ENCODE measurements around the gene OR51M1.
"Not testable (repeated sequence)": the region's sequence is repeated elsewhere in the genome, so short reads cannot be mapped to it uniquely, and the experiment has no call there.

Gene OR51M1

DNA sequence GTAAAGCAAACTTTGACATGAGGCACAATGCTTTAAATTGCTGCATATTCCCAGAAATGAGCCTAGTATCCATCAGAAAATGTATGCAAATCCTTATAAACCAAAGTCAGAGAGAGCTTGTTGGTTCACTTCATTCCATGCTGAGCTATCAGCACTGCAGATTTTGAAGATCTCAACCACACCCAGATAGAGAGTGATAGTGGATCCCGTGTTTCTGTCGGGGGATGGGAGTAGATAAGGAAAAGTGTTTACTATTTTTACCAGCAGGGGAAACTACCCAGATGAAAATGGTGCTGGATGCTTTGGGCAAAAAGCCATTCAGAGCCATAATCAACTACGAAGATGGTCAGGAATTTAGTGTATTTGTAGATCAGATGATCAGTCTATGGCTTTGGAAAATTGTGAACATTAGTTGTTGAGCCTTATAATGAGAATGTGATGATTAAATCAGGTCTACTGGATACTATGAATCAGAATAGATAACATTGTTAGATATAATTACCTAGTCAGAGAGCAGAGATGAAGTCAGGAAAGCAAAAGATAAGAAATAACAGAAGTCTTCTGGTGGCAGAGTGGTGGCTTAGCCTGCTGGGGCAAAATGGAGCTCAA is 21.5 kb upstream of the OR51M1 start:
- Histone ChIP-seq H3K4me1 (ENCODE audit: control insufficient read depth, insufficient read depth, low read length) (no peaks in the 10 kb centered on the region), H3K9me3 (ENCODE audit: control insufficient read depth, insufficient read depth, low read length) (no peaks in the 10 kb centered on the region), H3K36me3 (ENCODE audit: control insufficient read depth, insufficient read depth, low read length) (no peaks in the 10 kb centered on the region), H3K9ac (ENCODE audit: low read depth, low read length) (no peak overlapping the region), H3K4me3 (ENCODE audit: low read depth, low read length) (no peak overlapping the region), H3K27me3 (ENCODE audit: control insufficient read depth, insufficient read depth, low read length) (no peaks in the 10 kb centered on the region)

DNA sequence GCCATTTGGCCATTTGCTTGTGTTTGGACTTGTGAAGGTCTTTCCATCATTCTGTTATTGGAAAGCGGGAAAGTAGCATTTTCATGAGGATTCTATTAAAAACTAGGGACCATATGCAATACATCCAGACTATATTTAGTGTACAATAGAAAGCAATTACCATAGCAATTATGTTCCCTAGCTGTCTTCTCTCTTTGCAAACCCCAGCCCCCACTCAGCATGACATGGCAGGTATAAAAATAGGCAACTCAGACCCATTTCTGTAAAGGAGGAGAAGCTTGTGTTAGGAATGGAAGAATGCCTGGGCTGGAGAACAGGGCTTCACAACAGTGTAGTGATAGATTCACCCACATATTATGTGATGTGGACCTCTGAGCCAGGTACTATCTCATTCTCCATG is 19.9 kb upstream of the OR51M1 start:
- Histone ChIP-seq H3K4me3 (ENCODE audit: low read depth, low read length) (no peak overlapping the region), H3K4me1 (ENCODE audit: control insufficient read depth, insufficient read depth, low read length) (no peaks in the 10 kb centered on the region), H3K27me3 (ENCODE audit: control insufficient read depth, insufficient read depth, low read length) (no peaks in the 10 kb centered on the region), H3K9me3 (ENCODE audit: control insufficient read depth, insufficient read depth, low read length) (no peaks in the 10 kb centered on the region), H3K36me3 (ENCODE audit: control insufficient read depth, insufficient read depth, low read length) (no peaks in the 10 kb centered on the region), H3K9ac (ENCODE audit: low read depth, low read length) (no peak overlapping the region)

DNA sequence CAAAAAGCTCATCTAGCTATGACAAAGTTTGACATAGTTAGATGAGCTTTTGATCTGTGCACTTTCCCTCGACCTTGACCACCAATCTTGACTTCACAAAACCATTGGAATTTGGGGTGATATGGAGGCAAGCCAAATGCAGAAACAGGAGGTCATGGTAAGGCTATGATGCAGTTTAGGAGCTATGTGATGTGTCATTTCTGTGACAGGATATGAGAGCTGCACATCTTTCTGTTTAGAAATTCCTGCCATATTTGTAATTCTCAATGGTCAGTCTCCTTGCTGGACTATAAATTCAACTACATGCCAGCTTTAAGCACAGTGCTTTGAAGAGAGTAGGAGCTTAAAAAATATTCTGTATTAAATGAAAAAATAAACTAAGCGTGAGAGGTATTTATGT is 19.4 kb upstream of the OR51M1 start:
- Histone ChIP-seq H3K9ac (ENCODE audit: low read depth, low read length) (no peak overlapping the region), H3K36me3 (ENCODE audit: control insufficient read depth, insufficient read depth, low read length) (no peaks in the 10 kb centered on the region), H3K9me3 (ENCODE audit: control insufficient read depth, insufficient read depth, low read length) (no peaks in the 10 kb centered on the region), H3K4me3 (ENCODE audit: low read depth, low read length) (no peak overlapping the region), H3K4me1 (ENCODE audit: control insufficient read depth, insufficient read depth, low read length) (no peaks in the 10 kb centered on the region), H3K27me3 (ENCODE audit: control insufficient read depth, insufficient read depth, low read length) (no peaks in the 10 kb centered on the region)

- H3K36me3 ChIP-seq (ENCODE audit: control insufficient read depth, insufficient read depth, low read length); H3K9ac ChIP-seq (ENCODE audit: low read depth, low read length); H3K4me1 ChIP-seq (ENCODE audit: control insufficient read depth, insufficient read depth, low read length); H3K27me3 ChIP-seq (ENCODE audit: control insufficient read depth, insufficient read depth, low read length); H3K9me3 ChIP-seq (ENCODE audit: control insufficient read depth, insufficient read depth, low read length); H3K4me3 ChIP-seq (ENCODE audit: low read depth, low read length): not testable (repeated sequence)
Observed at GRCh38 chr11:5366365-5366764, 17.2 kb upstream of the OR51M1 start.

- Histone ChIP-seq H3K4me3 (ENCODE audit: low read depth, low read length) (no peak overlapping the region), H3K4me1 (ENCODE audit: control insufficient read depth, insufficient read depth, low read length) (no peaks in the 10 kb centered on the region), H3K27me3 (ENCODE audit: control insufficient read depth, insufficient read depth, low read length) (no peaks in the 10 kb centered on the region), H3K9me3 (ENCODE audit: control insufficient read depth, insufficient read depth, low read length) (no peaks in the 10 kb centered on the region), H3K9ac (ENCODE audit: low read depth, low read length) (no peak overlapping the region), H3K36me3 (ENCODE audit: control insufficient read depth, insufficient read depth, low read length) (no peaks in the 10 kb centered on the region)
Observed at GRCh38 chr11:5366856-5367255, 16.8 kb upstream of the OR51M1 start.

- no peaks in the 10 kb centered on the region for H3K9me3 ChIP-seq (ENCODE audit: control insufficient read depth, insufficient read depth, low read length)
- H3K4me1 ChIP-seq (ENCODE audit: control insufficient read depth, insufficient read depth, low read length), result no peaks in the 10 kb centered on the region
- H3K36me3 ChIP-seq (ENCODE audit: control insufficient read depth, insufficient read depth, low read length), result no peaks in the 10 kb centered on the region
- no peaks in the 10 kb centered on the region for H3K27me3 ChIP-seq (ENCODE audit: control insufficient read depth, insufficient read depth, low read length)
- H3K9ac ChIP-seq (ENCODE audit: low read depth, low read length), result no peak overlapping the region
- H3K4me3 ChIP-seq (ENCODE audit: low read depth, low read length), result no peak overlapping the region
Observed at GRCh38 chr11:5367448-5368074, 16.1 kb upstream of the OR51M1 start.

GRCh38 chr11:5368502-5369043 is 15.0 kb upstream of the OR51M1 start:
- Histone ChIP-seq H3K27me3 (ENCODE audit: control insufficient read depth, insufficient read depth, low read length) (no peaks in the 10 kb centered on the region), H3K4me1 (ENCODE audit: control insufficient read depth, insufficient read depth, low read length) (no peaks in the 10 kb centered on the region), H3K36me3 (ENCODE audit: control insufficient read depth, insufficient read depth, low read length) (no peaks in the 10 kb centered on the region), H3K4me3 (ENCODE audit: low read depth, low read length) (no peak overlapping the region), H3K9ac (ENCODE audit: low read depth, low read length) (no peak overlapping the region), H3K9me3 (ENCODE audit: control insufficient read depth, insufficient read depth, low read length) (peaks cover 3% of the 10 kb centered on the region)

GRCh38 chr11:5369789-5370188 is 13.8 kb upstream of the OR51M1 start:
- Histone ChIP-seq H3K4me3 (ENCODE audit: low read depth, low read length) (no peak overlapping the region), H3K27me3 (ENCODE audit: control insufficient read depth, insufficient read depth, low read length) (no peaks in the 10 kb centered on the region), H3K9me3 (ENCODE audit: control insufficient read depth, insufficient read depth, low read length) (peaks cover 3% of the 10 kb centered on the region), H3K36me3 (ENCODE audit: control insufficient read depth, insufficient read depth, low read length) (no peaks in the 10 kb centered on the region), H3K4me1 (ENCODE audit: control insufficient read depth, insufficient read depth, low read length) (no peaks in the 10 kb centered on the region), H3K9ac (ENCODE audit: low read depth, low read length) (no peak overlapping the region)

- H3K27me3 ChIP-seq (ENCODE audit: control insufficient read depth, insufficient read depth, low read length), result no peaks in the 10 kb centered on the region
- no peaks in the 10 kb centered on the region for H3K36me3 ChIP-seq (ENCODE audit: control insufficient read depth, insufficient read depth, low read length)
- H3K4me1 ChIP-seq (ENCODE audit: control insufficient read depth, insufficient read depth, low read length), result no peaks in the 10 kb centered on the region
- H3K9me3 ChIP-seq (ENCODE audit: control insufficient read depth, insufficient read depth, low read length), result no peaks in the 10 kb centered on the region
- H3K9ac ChIP-seq (ENCODE audit: low read depth, low read length), result no peak overlapping the region
- no peak overlapping the region for H3K4me3 ChIP-seq (ENCODE audit: low read depth, low read length)
Observed at GRCh38 chr11:5380740-5381342, 2.8 kb upstream of the OR51M1 start.

DNA sequence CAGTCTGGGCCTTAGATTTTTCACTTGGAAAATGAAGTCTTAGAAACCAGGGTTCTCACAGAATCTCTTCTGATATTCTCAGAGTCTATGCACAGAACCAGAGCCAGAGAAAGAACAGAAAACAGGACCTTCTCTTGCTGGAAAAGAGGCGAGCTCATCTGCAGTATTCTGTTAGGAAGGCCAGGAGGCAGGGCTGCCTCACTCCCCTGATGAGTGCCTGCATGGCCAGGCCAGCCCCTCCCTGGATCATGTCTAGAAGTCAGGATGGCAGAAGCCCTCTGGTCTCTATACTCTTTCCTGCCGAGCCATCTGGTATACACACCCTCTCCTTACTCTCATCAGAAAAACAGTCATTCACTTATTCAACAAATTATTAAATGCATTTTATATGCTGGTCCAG is 723 bp downstream of the OR51M1 start:
- no peaks in the 10 kb centered on the region for H3K27me3 ChIP-seq (ENCODE audit: control insufficient read depth, insufficient read depth, low read length)
- no peak overlapping the region for H3K4me3 ChIP-seq (ENCODE audit: low read depth, low read length)
- no peaks in the 10 kb centered on the region for H3K9me3 ChIP-seq (ENCODE audit: control insufficient read depth, insufficient read depth, low read length)
- no peak overlapping the region for H3K9ac ChIP-seq (ENCODE audit: low read depth, low read length)
- H3K36me3 ChIP-seq (ENCODE audit: control insufficient read depth, insufficient read depth, low read length), result no peaks in the 10 kb centered on the region
- H3K4me1 ChIP-seq (ENCODE audit: control insufficient read depth, insufficient read depth, low read length), result peaks cover 5% of the 10 kb centered on the region

GRCh38 chr11:5390210-5390609 is 6.6 kb downstream of the OR51M1 start:
- Histone ChIP-seq H3K4me3 (ENCODE audit: low read depth, low read length) (no peak overlapping the region), H3K9ac (ENCODE audit: low read depth, low read length) (no peak overlapping the region), H3K27me3 (ENCODE audit: control insufficient read depth, insufficient read depth, low read length) (no peaks in the 10 kb centered on the region), H3K9me3 (ENCODE audit: control insufficient read depth, insufficient read depth, low read length) (no peaks in the 10 kb centered on the region), H3K4me1 (ENCODE audit: control insufficient read depth, insufficient read depth, low read length) (peaks cover 5% of the 10 kb centered on the region), H3K36me3 (ENCODE audit: control insufficient read depth, insufficient read depth, low read length) (no peaks in the 10 kb centered on the region)

DNA sequence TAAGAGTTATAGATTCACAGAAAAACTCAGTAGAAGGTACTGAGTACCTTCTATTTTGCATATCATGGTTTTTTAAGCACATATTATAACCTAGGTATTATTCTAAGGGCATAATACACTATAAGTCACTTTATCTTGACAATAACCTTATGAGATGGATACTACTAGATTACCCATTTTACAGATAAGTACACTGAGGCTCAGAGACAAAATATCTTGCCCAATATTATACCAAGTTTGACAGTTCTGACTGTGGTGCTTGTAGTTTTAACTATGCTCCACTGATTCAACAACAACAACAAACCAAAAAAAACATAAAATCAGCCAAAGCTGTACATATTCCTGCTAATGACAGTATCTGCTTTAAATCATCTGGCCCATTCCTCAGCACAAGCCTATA is 10.5 kb downstream of the OR51M1 start:
- no peaks in the 10 kb centered on the region for H3K4me1 ChIP-seq (ENCODE audit: control insufficient read depth, insufficient read depth, low read length)
- H3K4me3 ChIP-seq (ENCODE audit: low read depth, low read length), result no peak overlapping the region
- no peaks in the 10 kb centered on the region for H3K36me3 ChIP-seq (ENCODE audit: control insufficient read depth, insufficient read depth, low read length)
- H3K27me3 ChIP-seq (ENCODE audit: control insufficient read depth, insufficient read depth, low read length), result no peaks in the 10 kb centered on the region
- H3K9me3 ChIP-seq (ENCODE audit: control insufficient read depth, insufficient read depth, low read length), result no peaks in the 10 kb centered on the region
- H3K9ac ChIP-seq (ENCODE audit: low read depth, low read length), result no peak overlapping the region
